Glutamatergic neuron (in vitro differentiated cells): ENCODE data around the gene RANBP17. TPM values are rescaled to one million over a fixed set of nuclear protein-coding genes. Genes with fewer than 3 reads are reported as not detected.
A peak's percentile ranks its signal among the peaks of the same experiment; 100 is the strongest.

Experiments used
- DNase-seq: peaks from one replicate; pipeline ENCODE4 v3.0.0; 2022
- H3K27ac Mint-ChIP-seq: one replicate; pipeline ENCODE4 v1.8.0; 2020; ENCODE audit warnings: mild to moderate bottlenecking, mixed read lengths, inconsistent platforms; ENCODE audit not compliant: unreplicated experiment
- H3K27me3 Mint-ChIP-seq: one replicate; pipeline ENCODE4 v1.8.0; 2020; ENCODE audit warnings: mild to moderate bottlenecking, moderate library complexity, mixed read lengths, inconsistent platforms; ENCODE audit not compliant: unreplicated experiment
- H3K36me3 Mint-ChIP-seq: one replicate; pipeline ENCODE4 v1.8.0; 2020; ENCODE audit warnings: mild to moderate bottlenecking, mixed read lengths, inconsistent platforms; ENCODE audit not compliant: unreplicated experiment
- H3K4me1 Mint-ChIP-seq: one replicate; pipeline ENCODE4 v1.8.0; 2020; ENCODE audit warnings: mild to moderate bottlenecking, low read depth, mixed read lengths, inconsistent platforms; ENCODE audit not compliant: unreplicated experiment
- H3K4me3 Mint-ChIP-seq: one replicate; pipeline ENCODE4 v1.8.0; 2020; ENCODE audit warnings: mild to moderate bottlenecking, mixed read lengths, inconsistent platforms; ENCODE audit not compliant: unreplicated experiment
- H3K9me3 Mint-ChIP-seq: one replicate; pipeline ENCODE4 v1.8.0; 2020; ENCODE audit warnings: mild to moderate bottlenecking, moderate library complexity, mixed read lengths, inconsistent platforms; ENCODE audit not compliant: unreplicated experiment
- CTCF ChIP-seq: fragments of 200-600 bp; sonication (generic); IDR thresholded peaks from one replicate; pipeline ENCODE4 v1.5.0; 2021; ENCODE audit not compliant: partially characterized antibody, unreplicated experiment
- total RNA-seq: library from RNA; stranded (reverse); fragmentation: NEBNext Ultra II Directional; extraction: Animal tissue kit (Norgen Biotek cat#: 25700); gene quantifications from one replicate; pipeline ENCODE4 v1.2.1, GENCODE V29; 2021; ENCODE audit not compliant: unreplicated experiment

Gene RANBP17
- total RNA-seq, 1 donor from 2014 or later, result 25.7 TPM

- no peak for TF ChIP-seq CTCF
- peaks cover 2% of the 10 kb centered on the region for H3K9me3 Mint-ChIP-seq
- no peak overlapping the region for H3K27ac Mint-ChIP-seq
- no peak for DNase-seq
- H3K36me3 Mint-ChIP-seq, result no peaks in the 10 kb centered on the region
- peaks cover 3% of the 10 kb centered on the region for H3K4me1 Mint-ChIP-seq
- no peaks in the 10 kb centered on the region for H3K27me3 Mint-ChIP-seq
- H3K4me3 Mint-ChIP-seq, result no peak overlapping the region
Observed at GRCh38 chr5:171189442-171189841, 327.6 kb downstream of the RANBP17 start.

- no peak for DNase-seq
- Mint-ChIP-seq H3K27me3 (no peaks in the 10 kb centered on the region), H3K27ac (no peak overlapping the region), H3K4me1 (peaks cover 3% of the 10 kb centered on the region), H3K36me3 (no peaks in the 10 kb centered on the region), H3K4me3 (no peak overlapping the region), H3K9me3 (peaks cover 2% of the 10 kb centered on the region)
- TF ChIP-seq CTCF, result no peak
Observed at GRCh38 chr5:171192111-171192510, 330.3 kb downstream of the RANBP17 start.

GRCh38 chr5:171201310-171201709, 339.5 kb downstream of the RANBP17 start:
- no peak for TF ChIP-seq CTCF
- DNase-seq, result peak; percentile 53
- H3K4me1 Mint-ChIP-seq, result peaks cover 49% of the 10 kb centered on the region
- H3K27me3 Mint-ChIP-seq, result peaks cover 3% of the 10 kb centered on the region
- peaks cover 3% of the 10 kb centered on the region for H3K9me3 Mint-ChIP-seq
- peak overlapping the region; percentile 45 for H3K4me3 Mint-ChIP-seq
- H3K27ac Mint-ChIP-seq, result peak overlapping the region; percentile 65
- no peaks in the 10 kb centered on the region for H3K36me3 Mint-ChIP-seq

- peak overlapping the region; percentile 91 for H3K27ac Mint-ChIP-seq
- DNase-seq, result peak; percentile 22
- peaks cover 55% of the 10 kb centered on the region for H3K4me1 Mint-ChIP-seq
- peaks cover 3% of the 10 kb centered on the region for H3K27me3 Mint-ChIP-seq
- no peaks in the 10 kb centered on the region for H3K36me3 Mint-ChIP-seq
- TF ChIP-seq CTCF, result no peak
- H3K4me3 Mint-ChIP-seq, result peak overlapping the region; percentile 19
- peaks cover 3% of the 10 kb centered on the region for H3K9me3 Mint-ChIP-seq
Observed at GRCh38 chr5:171205375-171205774, 343.6 kb downstream of the RANBP17 start.

GRCh38 chr5:171207256-171207847, 345.5 kb downstream of the RANBP17 start:
- peak; percentile 63 for TF ChIP-seq CTCF
- H3K4me1 Mint-ChIP-seq, result peaks cover 43% of the 10 kb centered on the region
- no peaks in the 10 kb centered on the region for H3K27me3 Mint-ChIP-seq
- peak overlapping the region; percentile 65 for H3K4me3 Mint-ChIP-seq
- no peaks in the 10 kb centered on the region for H3K36me3 Mint-ChIP-seq
- peaks cover 3% of the 10 kb centered on the region for H3K9me3 Mint-ChIP-seq
- no peak for DNase-seq
- peak overlapping the region; percentile 39 for H3K27ac Mint-ChIP-seq
